ENCODE measurements around the gene CCM2L.

- TF ChIP-seq EZH2 (IDR thresholded peaks at IDR 0.05; ENCODE audit: borderline replicate concordance, low read length): no peak
- TF ChIP-seq CTCF (conservative IDR thresholded peaks at IDR 0.05 in 1 of 2, IDR thresholded peaks at IDR 0.05 in 1 of 2; ENCODE audit: extremely low read depth in 1 of 2, insufficient read depth in 1 of 2, low read depth in 1 of 2, low read length in 2 of 2): no peak
These were observed 14.6 kb downstream of the CCM2L start for GRCh38 chr20:32024683-32025295.
